ENCODE measurements around the gene KRTAP4-3.
"Not testable (repeated sequence)": the region's sequence is repeated elsewhere in the genome, so short reads cannot be mapped to it uniquely, and the experiment has no call there.

Gene KRTAP4-3

DNA sequence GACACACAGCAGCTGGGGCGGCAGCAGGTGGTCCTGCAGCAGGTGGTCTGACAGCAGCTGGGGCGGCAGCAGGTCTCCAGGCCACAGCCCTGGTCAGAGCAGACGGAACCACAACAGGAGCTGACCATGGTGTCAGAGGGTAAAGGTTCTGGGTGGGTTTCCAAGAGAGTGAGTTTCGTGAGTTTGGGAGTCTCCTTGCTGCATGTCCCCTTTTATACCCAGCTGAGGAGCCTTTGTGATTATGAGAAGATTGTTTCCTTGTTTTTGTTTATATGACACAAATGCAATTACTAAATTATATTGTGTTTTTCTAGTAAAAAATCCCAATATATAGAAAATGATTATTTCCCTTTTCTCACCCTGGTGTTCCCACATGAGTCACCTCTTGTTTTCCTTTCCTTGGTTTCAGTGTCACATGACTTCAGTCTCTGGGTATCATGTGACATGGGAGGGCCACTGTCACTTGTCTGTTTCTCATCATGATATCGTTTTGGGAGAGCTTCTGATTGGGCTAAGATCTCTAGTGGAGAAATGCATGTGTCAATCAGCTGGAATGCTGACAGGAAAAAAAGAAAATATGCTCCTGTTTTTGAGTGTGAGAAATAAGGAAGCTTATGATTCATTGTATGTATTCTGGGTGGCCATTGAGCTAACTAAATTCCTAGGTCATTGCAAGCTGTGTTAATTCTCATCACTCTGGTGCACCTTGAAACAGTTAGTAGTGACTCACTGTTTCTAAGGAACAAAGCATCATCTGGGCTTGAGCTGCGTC is 27.5 kb downstream of the KRTAP4-3 start, which contains the start of gene KRTAP4-6:
TSS of gene KRTAP4-6 (minus strand) at position 185 of the 772 bp plus-strand sequence. CDS start at position 128, 57 bp downstream.
- no peaks in the 10 kb centered on the region for H3K36me3 ChIP-seq (ENCODE audit: insufficient read depth, low read length)
- TF ChIP-seq, protein P1, sequence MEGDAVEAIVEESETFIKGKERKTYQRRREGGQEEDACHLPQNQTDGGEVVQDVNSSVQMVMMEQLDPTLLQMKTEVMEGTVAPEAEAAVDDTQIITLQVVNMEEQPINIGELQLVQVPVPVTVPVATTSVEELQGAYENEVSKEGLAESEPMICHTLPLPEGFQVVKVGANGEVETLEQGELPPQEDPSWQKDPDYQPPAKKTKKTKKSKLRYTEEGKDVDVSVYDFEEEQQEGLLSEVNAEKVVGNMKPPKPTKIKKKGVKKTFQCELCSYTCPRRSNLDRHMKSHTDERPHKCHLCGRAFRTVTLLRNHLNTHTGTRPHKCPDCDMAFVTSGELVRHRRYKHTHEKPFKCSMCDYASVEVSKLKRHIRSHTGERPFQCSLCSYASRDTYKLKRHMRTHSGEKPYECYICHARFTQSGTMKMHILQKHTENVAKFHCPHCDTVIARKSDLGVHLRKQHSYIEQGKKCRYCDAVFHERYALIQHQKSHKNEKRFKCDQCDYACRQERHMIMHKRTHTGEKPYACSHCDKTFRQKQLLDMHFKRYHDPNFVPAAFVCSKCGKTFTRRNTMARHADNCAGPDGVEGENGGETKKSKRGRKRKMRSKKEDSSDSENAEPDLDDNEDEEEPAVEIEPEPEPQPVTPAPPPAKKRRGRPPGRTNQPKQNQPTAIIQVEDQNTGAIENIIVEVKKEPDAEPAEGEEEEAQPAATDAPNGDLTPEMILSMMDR (conservative IDR thresholded peaks at IDR 0.05; ENCODE audit: low read length): no peak
- no peak for TF ChIP-seq EZH2phosphoT487 (IDR thresholded peaks at IDR 0.05; ENCODE audit: borderline replicate concordance)
- peaks cover 9% of the 10 kb centered on the region; the same call in 1 of the 2 replicates for H3K9me3 ChIP-seq (ENCODE audit: insufficient read depth, low read depth, low read length)
- no peaks in the 10 kb centered on the region for H3K27me3 ChIP-seq (ENCODE audit: insufficient read depth, low read length, poor library complexity, severe bottlenecking)
- H4K20me1 ChIP-seq (ENCODE audit: insufficient read depth, low read length, poor library complexity, severe bottlenecking): no peaks in the 10 kb centered on the region
- H3K9me2 ChIP-seq (replicated peaks; ENCODE audit: low read depth, low read length): no peaks in the 10 kb centered on the region
- no peaks in the 10 kb centered on the region for H3K79me2 ChIP-seq (ENCODE audit: insufficient read depth, low read length)
- H3K4me3 ChIP-seq (ENCODE audit: low read length, poor library complexity, severe bottlenecking): no peak within 1 kb of the TSS
- no peak within 1 kb of the TSS for H3K9ac ChIP-seq (ENCODE audit: low read depth, low read length, poor library complexity, severe bottlenecking)
- H2AFZ ChIP-seq (ENCODE audit: low read length): no peak within 1 kb of the TSS
- no peaks in the 10 kb centered on the region for H3F3A ChIP-seq (ENCODE audit: low read depth)
- H3K4me1 ChIP-seq (ENCODE audit: insufficient read depth, low read length, poor library complexity, severe bottlenecking): no peaks in the 10 kb centered on the region
- H3K4me2 ChIP-seq (ENCODE audit: low read depth, low read length, poor library complexity, severe bottlenecking): no peak within 1 kb of the TSS

DNA sequence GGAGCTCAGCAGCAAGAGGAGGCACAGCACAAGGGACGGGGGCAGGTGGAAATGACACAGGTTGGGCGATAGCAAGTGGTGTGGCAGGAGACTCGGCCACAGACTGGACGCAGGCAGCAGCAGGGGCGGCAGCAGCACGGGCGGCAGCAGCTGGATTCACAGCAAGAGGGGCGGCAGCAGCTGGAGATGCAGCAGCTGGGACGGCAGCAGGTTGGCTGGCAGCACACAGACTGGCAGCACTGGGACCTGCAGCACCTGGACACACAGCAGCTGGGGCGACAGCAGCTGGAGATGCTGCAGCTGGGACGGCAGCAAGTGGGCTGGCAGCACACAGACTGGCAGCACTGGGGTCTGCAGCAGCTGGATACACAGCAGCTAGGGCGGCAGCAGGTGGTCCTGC is 28.2 kb downstream of the KRTAP4-3 start:
- H3K4me1 ChIP-seq (ENCODE audit: insufficient read depth, low read length, poor library complexity, severe bottlenecking); H3K36me3 ChIP-seq (ENCODE audit: insufficient read depth, low read length); H2AFZ ChIP-seq (ENCODE audit: low read length); H3K4me2 ChIP-seq (ENCODE audit: low read depth, low read length, poor library complexity, severe bottlenecking); H4K20me1 ChIP-seq (ENCODE audit: insufficient read depth, low read length, poor library complexity, severe bottlenecking); H3K27me3 ChIP-seq (ENCODE audit: insufficient read depth, low read length, poor library complexity, severe bottlenecking); H3K9ac ChIP-seq (ENCODE audit: low read depth, low read length, poor library complexity, severe bottlenecking); H3K4me3 ChIP-seq (ENCODE audit: low read length, poor library complexity, severe bottlenecking); H3K9me3 ChIP-seq (ENCODE audit: insufficient read depth, low read depth, low read length); H3F3A ChIP-seq (ENCODE audit: low read depth); H3K9me2 ChIP-seq (replicated peaks; ENCODE audit: low read depth, low read length); H3K79me2 ChIP-seq (ENCODE audit: insufficient read depth, low read length): not testable (repeated sequence)

DNA sequence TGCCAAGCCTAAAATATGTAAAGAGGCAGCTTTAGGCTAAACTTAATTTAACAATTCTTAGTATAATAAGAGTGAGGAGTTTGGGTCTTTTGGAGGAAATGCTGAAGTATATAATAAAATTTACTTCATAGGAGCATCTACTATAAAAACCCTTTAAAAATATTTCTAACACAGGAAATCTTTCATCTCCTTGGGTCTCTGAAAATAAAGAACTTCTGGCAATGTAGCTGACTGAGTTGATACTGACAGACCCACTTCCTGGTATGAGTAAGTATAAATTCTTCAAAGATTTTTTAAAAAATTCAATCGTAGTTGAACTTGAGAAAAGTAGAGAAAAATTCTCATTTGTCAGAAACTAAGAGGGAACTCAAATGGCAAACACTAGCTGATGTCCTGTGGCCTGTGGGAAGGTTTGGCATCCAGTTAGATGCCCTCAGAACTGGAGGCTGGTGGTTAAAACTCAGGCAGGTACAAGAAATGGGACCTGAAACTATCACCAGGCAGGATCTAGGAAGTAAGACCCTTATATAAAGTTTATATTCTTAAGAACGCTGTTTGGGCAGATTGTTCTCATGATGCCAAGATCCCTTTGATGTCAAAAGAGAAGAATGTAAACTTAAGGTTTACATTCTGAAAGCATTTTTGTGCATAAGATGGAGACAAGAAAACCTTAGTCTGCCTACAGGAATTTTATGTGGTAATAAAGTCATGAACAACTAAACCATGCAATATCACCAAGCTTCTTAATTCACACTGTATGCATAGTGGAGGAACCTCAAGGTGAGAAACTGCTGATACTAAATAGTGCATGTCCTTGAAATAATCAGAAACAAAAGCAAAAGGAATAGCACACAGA is 33.9 kb downstream of the KRTAP4-3 start:
- no peak for TF ChIP-seq EZH2phosphoT487 (IDR thresholded peaks at IDR 0.05; ENCODE audit: borderline replicate concordance)
- TF ChIP-seq, protein P1 (conservative IDR thresholded peaks at IDR 0.05; ENCODE audit: low read length): no peak
- Histone ChIP-seq H3K9ac (ENCODE audit: low read depth, low read length, poor library complexity, severe bottlenecking) (no peak overlapping the region), H3K9me3 (ENCODE audit: insufficient read depth, low read depth, low read length) (no peaks in the 10 kb centered on the region), H3K36me3 (ENCODE audit: insufficient read depth, low read length) (no peaks in the 10 kb centered on the region), H4K20me1 (ENCODE audit: insufficient read depth, low read length, poor library complexity, severe bottlenecking) (no peaks in the 10 kb centered on the region), H3K79me2 (ENCODE audit: insufficient read depth, low read length) (no peaks in the 10 kb centered on the region), H3K4me2 (ENCODE audit: low read depth, low read length, poor library complexity, severe bottlenecking) (peak overlapping the region; percentile 11), H3F3A (ENCODE audit: low read depth) (no peaks in the 10 kb centered on the region), H3K4me3 (ENCODE audit: low read length, poor library complexity, severe bottlenecking) (no peak overlapping the region), H2AFZ (ENCODE audit: low read length) (peak overlapping the region; percentile 80), H3K9me2 (replicated peaks; ENCODE audit: low read depth, low read length) (no peaks in the 10 kb centered on the region), H3K4me1 (ENCODE audit: insufficient read depth, low read length, poor library complexity, severe bottlenecking) (peaks cover 18% of the 10 kb centered on the region), H3K27me3 (ENCODE audit: insufficient read depth, low read length, poor library complexity, severe bottlenecking) (no peaks in the 10 kb centered on the region)

Data from Loucy (cell line).